Esophagus (tissue), 2 donors: ENCODE measurements around the gene CFAP97D1. TPM values are rescaled to one million over a fixed set of nuclear protein-coding genes. Genes with fewer than 3 reads are reported as not detected.

Source experiments
- H3K27ac ChIP-seq, 2 donors: one replicate each; pipeline ENCODE4 v1.5.1; 2013; ENCODE audit warnings: low read depth in 2 of 2, mild to moderate bottlenecking in 2 of 2, inconsistent platforms in 1 of 2, low read length in 1 of 2, moderate library complexity in 1 of 2
- H3K27me3 ChIP-seq, 2 donors: one replicate each; pipeline ENCODE4 v1.6.1; 2013; ENCODE audit warnings: low read length in 2 of 2, control low read depth in 1 of 2, mild to moderate bottlenecking in 1 of 2; ENCODE audit not compliant: insufficient read depth in 2 of 2, control insufficient read depth in 1 of 2
- H3K36me3 ChIP-seq, 2 donors: one replicate each; pipeline ENCODE4 v1.6.1; 2013; ENCODE audit warnings: low read length in 1 of 2; ENCODE audit not compliant: control insufficient read depth in 2 of 2, insufficient read depth in 2 of 2
- H3K4me1 ChIP-seq, 2 donors: one replicate each; pipeline ENCODE4 v1.6.1; 2013; ENCODE audit warnings: low read length in 1 of 2; ENCODE audit not compliant: control insufficient read depth in 2 of 2, insufficient read depth in 2 of 2
- H3K4me3 ChIP-seq, 2 donors: one replicate each; pipeline ENCODE4 v1.5.1; 2013; ENCODE audit warnings: low read length in 2 of 2, mild to moderate bottlenecking in 2 of 2, low read depth in 1 of 2, moderate library complexity in 1 of 2
- H3K9me3 ChIP-seq, 2 donors: one replicate each; pipeline ENCODE4 v1.6.1; 2013; ENCODE audit warnings: mild to moderate bottlenecking in 2 of 2, low read depth in 1 of 2, low read length in 1 of 2, moderate library complexity in 1 of 2; ENCODE audit not compliant: control insufficient read depth in 2 of 2, insufficient read depth in 1 of 2
- WGBS, 2 donors: extraction: QIAGEN DNeasy Blood & Tissue Kit; methylation state at CpG; one replicate each; pipeline ENCODE4 v1.1.7; 2013; 5-methylcytosine and 5-hydroxymethylcytosine counted together
- polyA plus RNA-seq, 2 donors: library from polyadenylated mRNA; stranded (reverse); fragments of 200-250 nt; gene quantifications; one replicate each; pipeline ENCODE4 v1.2.3, GENCODE V29; 2013
- donor health status: healthy with polysubstance abuse.
- donor health status: Bipolar disorder and iron deficiency.

Gene CFAP97D1
- polyA plus RNA-seq, 2 donors, result 0.01 TPM; not detected in 1

DNA sequence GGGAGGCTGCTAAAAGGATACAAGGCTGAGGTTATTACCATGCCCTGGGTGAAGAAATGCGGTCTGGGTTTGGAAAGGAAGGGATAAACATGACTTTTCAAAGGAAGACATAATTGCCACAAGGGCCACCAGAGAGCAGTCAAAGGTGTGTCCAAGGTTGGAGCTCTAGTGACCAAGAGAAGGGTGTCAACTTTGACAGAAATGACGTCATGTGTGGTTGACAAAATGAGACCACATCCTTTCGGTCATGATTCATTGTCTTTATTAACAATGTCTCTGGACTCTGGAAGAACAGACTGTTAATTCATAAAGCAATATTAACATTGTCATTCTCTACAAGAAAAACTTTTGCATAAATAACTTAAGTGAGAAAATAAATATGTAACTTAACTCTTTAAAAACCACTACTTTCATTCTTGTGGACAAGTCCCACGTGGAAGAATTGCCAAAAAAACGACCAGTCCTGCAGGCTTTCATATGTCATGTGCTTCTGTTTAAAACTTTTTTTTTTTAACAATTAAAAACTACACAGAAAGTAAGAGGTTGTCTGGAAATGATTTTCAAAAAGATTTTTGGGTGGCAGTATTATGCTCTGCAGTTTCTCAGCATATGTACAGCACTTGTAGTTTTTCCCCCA, 26.6 kb upstream of the CFAP97D1 start:
- Histone ChIP-seq H3K4me3 (no peak overlapping the region), H3K27ac (no peak overlapping the region), H3K36me3 (no peaks in the 10 kb centered on the region), H3K4me1 (peaks cover 2 to 10% of the 10 kb centered on the region in 2 donors), H3K9me3 (no peaks in the 10 kb centered on the region), H3K27me3 (peaks cover 3 to 5% of the 10 kb centered on the region in 2 donors)
- WGBS, 2 donors, result 68 to 69% methylated on average over 5 of the region's 5 CpGs

DNA sequence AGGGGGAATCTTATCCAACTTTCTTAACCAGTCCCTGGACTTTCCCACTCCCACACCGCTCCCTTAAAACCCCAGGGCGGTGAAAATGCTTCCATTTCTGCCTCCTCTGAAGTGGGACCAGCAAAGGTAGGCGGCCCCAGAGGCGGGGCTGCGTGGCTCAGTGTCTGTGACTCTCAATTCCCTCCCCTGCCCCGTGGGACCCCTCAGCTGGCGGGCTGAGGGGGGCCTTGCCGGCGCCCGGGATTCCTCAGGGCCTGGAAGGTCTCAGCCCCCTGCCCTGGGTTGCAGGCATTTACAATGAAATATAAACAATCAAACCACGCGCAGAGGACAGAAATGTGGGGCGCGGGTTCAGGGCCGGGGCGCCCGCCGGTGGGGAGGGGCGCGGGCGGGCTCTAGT, 25.3 kb upstream of the CFAP97D1 start:
- peaks cover 3 to 5% of the 10 kb centered on the region in 2 donors for H3K27me3 ChIP-seq

DNA sequence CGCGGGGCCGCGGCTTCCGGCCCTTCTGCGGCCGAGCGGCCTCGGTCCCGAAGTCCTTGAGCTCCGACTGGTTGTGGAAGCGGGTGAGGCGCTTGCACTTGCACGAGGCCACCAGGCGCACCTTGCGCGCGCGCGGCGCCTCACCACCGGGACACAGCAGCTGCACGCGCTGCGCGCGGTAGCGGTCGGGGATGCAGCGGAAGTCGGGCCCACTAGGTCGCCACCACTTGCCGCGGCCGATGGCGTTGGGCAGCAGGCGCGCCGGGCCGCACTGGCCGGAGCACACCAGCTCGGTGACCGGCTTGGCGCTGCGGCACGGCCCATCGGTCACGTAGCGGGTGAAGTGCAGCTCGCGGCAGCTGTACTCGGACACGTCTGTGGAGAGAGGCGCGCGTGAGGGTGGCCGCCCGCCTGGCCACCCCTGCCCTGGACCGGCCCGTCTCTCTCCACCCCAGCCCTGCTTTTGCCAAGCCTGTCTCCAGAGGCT, 24.8 kb upstream of the CFAP97D1 start:
- no peaks in the 10 kb centered on the region for H3K9me3 ChIP-seq
- no peak overlapping the region for H3K4me3 ChIP-seq
- H3K27me3 ChIP-seq, result peaks cover 3 to 5% of the 10 kb centered on the region in 2 donors
- WGBS, 2 donors, result 5 to 9% methylated on average over 59 to 60 of the region's 60 CpGs
- H3K36me3 ChIP-seq, result no peaks in the 10 kb centered on the region
- peaks cover 2 to 9% of the 10 kb centered on the region in 2 donors for H3K4me1 ChIP-seq
- H3K27ac ChIP-seq, result no peak overlapping the region

More for the DNA sequence above, 25.3 kb upstream of the CFAP97D1 start:
- Histone ChIP-seq H3K4me3 (no peak overlapping the region), H3K9me3 (no peaks in the 10 kb centered on the region), H3K36me3 (no peaks in the 10 kb centered on the region), H3K27ac (no peak overlapping the region), H3K4me1 (peaks cover 2 to 11% of the 10 kb centered on the region in 2 donors)
- WGBS, 2 donors, result 33 to 36% methylated on average over 21 of the region's 21 CpGs

DNA sequence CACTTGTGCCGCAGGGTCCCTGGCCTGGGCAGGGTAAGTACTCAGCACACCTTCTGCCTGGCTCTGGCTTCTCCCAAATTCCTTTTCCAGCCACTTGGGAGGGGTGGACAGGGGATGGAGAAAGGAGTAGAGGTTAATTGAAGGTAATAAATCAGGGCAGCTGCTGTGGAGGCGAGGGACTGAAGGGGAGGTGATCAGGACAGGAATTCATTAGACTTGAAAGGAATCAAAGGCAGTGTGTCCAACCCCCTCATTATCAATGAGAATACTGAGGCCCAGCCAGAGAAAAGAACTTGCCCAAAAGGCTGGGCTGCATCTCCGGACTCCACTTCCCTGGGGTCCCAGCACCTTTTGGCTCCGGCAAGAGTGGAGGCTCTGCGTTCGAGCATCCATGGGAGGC, 24.0 kb upstream of the CFAP97D1 start:
- 87 to 93% methylated on average over 6 of the region's 6 CpGs for WGBS, 2 donors
- peaks cover 3 to 5% of the 10 kb centered on the region in 2 donors for H3K27me3 ChIP-seq
- H3K27ac ChIP-seq, result no peak overlapping the region
- peaks cover 2 to 9% of the 10 kb centered on the region in 2 donors for H3K4me1 ChIP-seq
- no peaks in the 10 kb centered on the region for H3K36me3 ChIP-seq
- H3K4me3 ChIP-seq, result no peak overlapping the region
- no peaks in the 10 kb centered on the region for H3K9me3 ChIP-seq

DNA sequence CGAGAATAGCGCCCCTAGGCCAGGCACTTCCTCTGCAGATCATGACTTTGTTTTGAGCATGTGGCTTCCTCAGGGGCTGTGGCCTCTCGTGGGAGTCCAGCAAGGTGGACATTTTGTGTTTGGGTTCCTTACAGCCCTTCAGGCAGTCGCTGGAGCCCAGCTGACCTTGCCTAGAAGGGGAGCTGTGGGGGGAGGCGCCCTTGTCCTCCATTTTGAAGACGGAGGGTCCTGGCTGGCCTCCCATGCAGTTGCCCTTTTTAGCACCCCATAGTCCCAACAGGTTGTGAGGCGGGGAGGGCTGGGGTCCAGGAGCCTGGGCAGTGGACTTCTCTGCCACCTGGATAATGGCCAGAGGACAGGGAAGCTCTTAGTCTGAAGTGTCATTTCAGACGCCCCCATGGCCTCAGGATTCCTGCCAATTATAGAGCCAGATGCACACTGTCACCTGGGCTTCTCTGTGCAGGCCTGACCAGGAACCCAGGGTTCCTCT, 23.0 kb upstream of the CFAP97D1 start:
- Histone ChIP-seq H3K4me1 (peaks cover 2 to 9% of the 10 kb centered on the region in 2 donors), H3K4me3 (no peak overlapping the region), H3K9me3 (no peaks in the 10 kb centered on the region), H3K27ac (no peak overlapping the region), H3K36me3 (no peaks in the 10 kb centered on the region), H3K27me3 (peaks cover 3 to 5% of the 10 kb centered on the region in 2 donors)
- WGBS, 2 donors, result 87 to 88% methylated on average over 8 of the region's 8 CpGs

DNA sequence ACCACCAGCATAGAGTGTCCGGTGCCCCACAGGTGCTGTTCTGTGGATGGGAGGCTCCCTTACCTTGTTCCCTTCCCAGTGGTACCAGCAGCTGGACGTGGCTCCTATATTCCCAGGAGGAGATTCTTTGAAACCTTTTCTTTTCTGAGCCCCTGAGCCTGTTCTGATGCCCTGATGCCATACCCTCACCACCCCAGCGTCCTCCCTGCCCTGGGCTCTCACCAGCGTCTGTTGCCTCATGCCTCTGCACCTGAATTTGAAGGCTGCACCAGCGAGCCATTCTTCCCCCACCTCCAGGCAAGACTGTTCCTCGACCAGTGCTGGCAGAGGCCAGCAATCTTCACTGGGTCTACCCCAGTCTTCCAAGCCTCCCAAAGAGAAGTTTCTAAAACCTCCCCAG, 22.1 kb upstream of the CFAP97D1 start:
- no peak overlapping the region for H3K27ac ChIP-seq
- no peak overlapping the region for H3K4me3 ChIP-seq
- no peaks in the 10 kb centered on the region for H3K36me3 ChIP-seq
- peaks cover 2 to 9% of the 10 kb centered on the region in 2 donors for H3K4me1 ChIP-seq
- 63 to 70% methylated on average over 6 of the region's 6 CpGs for WGBS, 2 donors
- H3K27me3 ChIP-seq, result peaks cover 3 to 5% of the 10 kb centered on the region in 2 donors
- H3K9me3 ChIP-seq, result no peaks in the 10 kb centered on the region

DNA sequence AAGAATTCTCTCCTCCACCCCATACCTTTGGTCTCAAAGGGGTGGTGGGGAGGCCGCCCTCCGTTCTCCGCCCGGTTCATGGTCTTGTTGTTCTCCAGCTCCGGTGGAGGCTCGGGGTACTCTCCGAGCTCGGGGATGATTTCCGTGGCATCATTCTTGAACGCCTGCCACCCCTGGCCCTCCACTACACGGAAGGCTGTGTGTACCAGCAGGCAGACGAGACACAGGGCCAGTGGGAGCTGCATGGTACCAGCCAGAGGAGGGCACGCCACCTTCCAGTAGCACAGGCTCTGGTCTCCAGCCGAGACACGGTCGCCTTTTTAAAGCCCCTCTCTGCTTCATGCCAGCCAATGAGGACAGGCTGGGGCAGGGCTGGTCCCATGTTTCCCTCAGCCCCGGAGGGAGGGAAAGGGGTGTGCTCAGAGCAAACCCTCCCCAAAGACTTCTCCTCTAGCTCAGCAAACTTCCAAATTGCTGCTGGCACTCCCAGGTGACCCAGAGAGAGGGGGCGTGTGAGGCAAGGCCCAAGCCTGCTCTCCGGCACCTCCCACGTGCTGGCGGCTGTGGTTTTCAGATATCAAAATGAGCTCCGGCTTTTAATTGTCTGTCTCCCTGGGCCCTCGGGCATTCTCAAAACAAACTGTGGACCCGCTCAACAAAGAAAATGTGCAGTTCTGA, 21.6 kb upstream of the CFAP97D1 start, which contains the start of gene SOST:
Gene SOST, minus strand, starts transcription at position 295 of the 678 bp plus-strand sequence. Its CDS starts 50 bp downstream, at position 245.
- Histone ChIP-seq H3K27ac (no peak within 1 kb of the TSS), H3K27me3 (peaks cover 3 to 5% of the 10 kb centered on the region in 2 donors), H3K9me3 (no peaks in the 10 kb centered on the region), H3K4me3 (no peak within 1 kb of the TSS), H3K4me1 (peaks cover 2 to 9% of the 10 kb centered on the region in 2 donors), H3K36me3 (no peaks in the 10 kb centered on the region)
- WGBS, 2 donors, result 65 to 73% methylated on average over 24 of the region's 24 CpGs

DNA sequence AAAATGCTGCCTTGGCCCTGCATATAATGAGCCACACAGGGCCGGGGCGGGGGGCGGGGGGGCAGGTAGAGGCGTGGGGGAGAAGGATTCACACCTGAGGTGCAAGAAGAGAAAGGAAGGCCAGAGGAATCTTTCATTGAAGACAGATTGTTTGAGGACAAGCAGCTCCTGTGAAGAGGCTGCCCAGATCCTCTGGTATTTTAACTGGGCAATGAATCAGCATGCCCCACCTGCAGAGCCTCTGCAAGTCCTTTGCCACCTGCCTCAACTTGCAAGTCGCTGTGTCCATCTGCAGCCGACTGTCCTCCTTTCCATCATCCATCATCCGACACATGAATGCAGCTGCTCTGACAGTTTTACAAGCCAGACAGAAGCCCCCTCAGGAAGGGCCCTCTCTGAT, 20.4 kb upstream of the CFAP97D1 start:
- Histone ChIP-seq H3K9me3 (no peaks in the 10 kb centered on the region), H3K27me3 (peaks cover 3 to 5% of the 10 kb centered on the region in 2 donors), H3K27ac (no peak overlapping the region), H3K4me1 (peaks cover 2 to 9% of the 10 kb centered on the region in 2 donors), H3K4me3 (no peak overlapping the region), H3K36me3 (no peaks in the 10 kb centered on the region)
- WGBS, 2 donors, result 33 to 45% methylated on average over 7 of the region's 7 CpGs

DNA sequence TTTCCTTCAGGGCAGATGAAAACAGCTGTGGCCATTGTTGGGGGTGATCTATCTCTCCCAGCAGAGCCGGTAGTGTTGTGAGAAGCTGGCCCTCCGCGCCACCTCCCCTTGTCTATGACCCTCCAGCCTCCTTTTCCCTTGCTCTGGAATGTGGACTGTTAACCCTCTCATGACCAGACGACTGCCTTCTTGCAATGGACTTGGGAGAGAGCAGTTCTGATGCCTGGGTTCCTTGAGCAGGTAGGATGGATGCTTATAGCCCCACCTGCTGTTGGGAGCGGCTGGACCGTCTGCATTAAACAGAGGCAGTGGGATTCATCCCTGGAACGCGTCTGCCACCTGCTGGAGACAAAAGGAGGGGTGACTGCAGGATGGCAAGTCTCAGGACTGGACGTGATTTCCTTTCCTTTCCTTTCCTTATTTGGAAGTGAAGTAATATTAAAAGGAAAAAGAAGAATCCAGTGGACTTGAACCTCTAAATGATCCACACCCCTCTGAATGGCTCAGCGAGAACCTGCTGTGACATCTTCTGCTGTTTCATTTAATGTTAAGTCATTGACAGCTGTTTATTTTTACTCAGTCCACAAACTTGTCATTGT, 19.9 kb upstream of the CFAP97D1 start:
- peaks cover 0 to 6% of the 10 kb centered on the region in 2 donors for H3K4me1 ChIP-seq
- WGBS, 2 donors, result 4 to 13% methylated on average over 10 of the region's 10 CpGs

More for the DNA sequence above, 19.9 kb upstream of the CFAP97D1 start:
- Histone ChIP-seq H3K4me3 (no peak overlapping the region), H3K9me3 (no peaks in the 10 kb centered on the region), H3K36me3 (no peaks in the 10 kb centered on the region), H3K27me3 (peaks cover 3 to 5% of the 10 kb centered on the region in 2 donors), H3K27ac (no peak overlapping the region)
